DND-41 (cell line): ENCODE results near the gene MUC6.

Experiments used
- CTCF ChIP-seq: IDR thresholded peaks from 2 replicates; pipeline ENCODE4 v1.5.1; 2012; ENCODE audit warnings: borderline replicate concordance, low read length, moderate library complexity, mild to moderate bottlenecking; ENCODE audit not compliant: poor library complexity, severe bottlenecking; ENCODE audit errors: extremely low read depth
- EZH2 ChIP-seq: IDR thresholded peaks from 3 replicates; pipeline ENCODE4 v1.6.1; 2012; ENCODE audit warnings: borderline replicate concordance, low read depth, mild to moderate bottlenecking, moderate library complexity, low read length, inconsistent platforms; ENCODE audit not compliant: severe bottlenecking

GRCh38 chr11:992577-992976, 43.9 kb downstream of the MUC6 start:
- TF ChIP-seq CTCF (no peak), EZH2 (no peak)
